K562 (cell line): ENCODE measurements around the gene C11orf54.

ENCODE experiments used
- BDP1 ChIP-seq: IDR thresholded peaks from 3 replicates; pipeline ENCODE4 v1.6.1; 2011; ENCODE audit not compliant: insufficient read length, insufficient read depth
- POLR2AphosphoS2 ChIP-seq: IDR thresholded peaks from 2 replicates; pipeline ENCODE4 v1.6.1; 2012; ENCODE audit warnings: low read length, improper control_type of control experiment
- RBM15 ChIP-seq: fragments of 200-400 bp; formaldehyde crosslinking; IDR thresholded peaks from 2 replicates; pipeline ENCODE4 v1.6.1; 2018; ENCODE audit warnings: mild to moderate bottlenecking, low read length, moderate library complexity; ENCODE audit not compliant: insufficient read depth
- SAP30 ChIP-seq: fragments of 200-600 bp; sonication (generic); IDR thresholded peaks from 2 replicates; pipeline ENCODE4 v1.6.1; 2012; ENCODE audit warnings: borderline replicate concordance, low read depth, mild to moderate bottlenecking, moderate library complexity, low read length, control low read depth, inconsistent platforms; ENCODE audit not compliant: insufficient read depth, poor library complexity, severe bottlenecking
- TF ChIP-seq, protein P1 (sequence below), 3 experiments: IDR thresholded peaks in 2 of 3; conservative IDR thresholded peaks in 1 of 3; 2 replicates each; pipeline ENCODE4 v1.5.1; 2011 to 2012; ENCODE audit warnings: low read length in 3 of 3, mild to moderate bottlenecking in 3 of 3, control low read depth in 2 of 3, improper control_type of control experiment in 1 of 3, inconsistent platforms in 1 of 3, low read depth in 1 of 3, mixed read lengths in 1 of 3, moderate library complexity in 1 of 3; ENCODE audit not compliant: insufficient read depth in 2 of 3
- TF ChIP-seq, protein P2 (sequence below): fragments of 450-650 bp; IDR thresholded peaks from one replicate; pipeline ENCODE4 v1.6.1; 2018; ENCODE audit warnings: mild to moderate bottlenecking, moderate library complexity; ENCODE audit not compliant: partially characterized antibody
- TF ChIP-seq, protein P3 (sequence below), 3 experiments: fragments of 200-800 bp in 1 of 3; sonication (Bioruptor generic) in 1 of 3; sonication (generic) in 1 of 3; formaldehyde crosslinking in 1 of 3; IDR thresholded peaks; 2 replicates each; pipeline versions ENCODE4 v1.6.1 to v1.8.0; 2016 to 2022; ENCODE audit warnings: mild to moderate bottlenecking in 2 of 3, missing compliant biosample characterization in 2 of 3, missing genetic modification characterization in 2 of 3, missing genetic modification reagents in 1 of 3

DNA sequence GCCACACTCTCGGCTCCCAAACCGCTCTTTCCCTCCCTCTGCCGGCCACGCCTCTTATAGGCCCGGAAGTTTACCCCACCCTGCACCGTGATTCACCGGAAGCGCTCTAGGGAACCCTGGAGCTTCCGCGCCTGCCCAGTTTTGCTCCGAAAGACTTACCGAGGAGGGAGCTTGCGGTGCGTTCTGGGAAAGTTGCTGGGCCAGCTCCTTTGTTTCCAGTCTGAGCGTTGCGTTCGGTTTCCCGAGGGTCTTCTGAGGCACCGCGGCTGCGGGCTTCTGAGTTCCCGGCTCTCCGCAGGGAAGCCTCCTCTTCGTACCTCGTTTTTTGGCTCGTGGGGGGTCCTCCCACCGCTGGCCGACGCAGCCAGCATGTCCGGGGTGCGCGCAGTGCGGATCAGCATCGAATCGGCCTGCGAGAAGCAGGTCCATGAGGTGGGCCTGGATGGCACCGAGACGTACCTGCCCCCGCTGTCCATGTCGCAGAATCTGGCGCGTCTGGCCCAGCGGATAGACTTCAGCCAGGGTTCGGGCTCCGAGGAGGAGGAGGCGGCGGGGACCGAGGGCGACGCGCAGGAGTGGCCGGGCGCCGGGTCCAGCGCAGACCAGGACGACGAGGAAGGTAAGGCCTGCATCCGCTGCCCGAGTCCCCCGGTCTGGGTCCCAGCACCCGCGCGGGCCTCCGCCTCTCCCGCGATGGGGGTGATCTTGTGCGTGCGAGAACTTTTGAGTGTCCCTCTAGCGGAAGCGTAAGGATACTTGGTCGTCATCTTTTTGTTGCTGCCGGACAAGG, 42.9 kb downstream of the C11orf54 start, which contains the start of gene MED17:
- TF ChIP-seq RBM15, result no peak
- no peak for TF ChIP-seq SAP30
- no peak for TF ChIP-seq BDP1
- TF ChIP-seq, protein P1, sequence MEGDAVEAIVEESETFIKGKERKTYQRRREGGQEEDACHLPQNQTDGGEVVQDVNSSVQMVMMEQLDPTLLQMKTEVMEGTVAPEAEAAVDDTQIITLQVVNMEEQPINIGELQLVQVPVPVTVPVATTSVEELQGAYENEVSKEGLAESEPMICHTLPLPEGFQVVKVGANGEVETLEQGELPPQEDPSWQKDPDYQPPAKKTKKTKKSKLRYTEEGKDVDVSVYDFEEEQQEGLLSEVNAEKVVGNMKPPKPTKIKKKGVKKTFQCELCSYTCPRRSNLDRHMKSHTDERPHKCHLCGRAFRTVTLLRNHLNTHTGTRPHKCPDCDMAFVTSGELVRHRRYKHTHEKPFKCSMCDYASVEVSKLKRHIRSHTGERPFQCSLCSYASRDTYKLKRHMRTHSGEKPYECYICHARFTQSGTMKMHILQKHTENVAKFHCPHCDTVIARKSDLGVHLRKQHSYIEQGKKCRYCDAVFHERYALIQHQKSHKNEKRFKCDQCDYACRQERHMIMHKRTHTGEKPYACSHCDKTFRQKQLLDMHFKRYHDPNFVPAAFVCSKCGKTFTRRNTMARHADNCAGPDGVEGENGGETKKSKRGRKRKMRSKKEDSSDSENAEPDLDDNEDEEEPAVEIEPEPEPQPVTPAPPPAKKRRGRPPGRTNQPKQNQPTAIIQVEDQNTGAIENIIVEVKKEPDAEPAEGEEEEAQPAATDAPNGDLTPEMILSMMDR (IDR thresholded peaks at IDR 0.05 in 2 of 3, conservative IDR thresholded peaks at IDR 0.05 in 1 of 3; ENCODE audit: insufficient read depth in 2 of 3, low read depth in 1 of 3, low read length in 3 of 3), result peak; percentile 47 to 59 (median 57)
- TF ChIP-seq, protein P2, sequence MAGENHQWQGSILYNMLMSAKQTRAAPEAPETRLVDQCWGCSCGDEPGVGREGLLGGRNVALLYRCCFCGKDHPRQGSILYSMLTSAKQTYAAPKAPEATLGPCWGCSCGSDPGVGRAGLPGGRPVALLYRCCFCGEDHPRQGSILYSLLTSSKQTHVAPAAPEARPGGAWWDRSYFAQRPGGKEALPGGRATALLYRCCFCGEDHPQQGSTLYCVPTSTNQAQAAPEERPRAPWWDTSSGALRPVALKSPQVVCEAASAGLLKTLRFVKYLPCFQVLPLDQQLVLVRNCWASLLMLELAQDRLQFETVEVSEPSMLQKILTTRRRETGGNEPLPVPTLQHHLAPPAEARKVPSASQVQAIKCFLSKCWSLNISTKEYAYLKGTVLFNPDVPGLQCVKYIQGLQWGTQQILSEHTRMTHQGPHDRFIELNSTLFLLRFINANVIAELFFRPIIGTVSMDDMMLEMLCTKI, result no peak
- peak; percentile 86; the same call in 1 of the 2 replicates for TF ChIP-seq POLR2AphosphoS2
- TF ChIP-seq, protein P3, sequence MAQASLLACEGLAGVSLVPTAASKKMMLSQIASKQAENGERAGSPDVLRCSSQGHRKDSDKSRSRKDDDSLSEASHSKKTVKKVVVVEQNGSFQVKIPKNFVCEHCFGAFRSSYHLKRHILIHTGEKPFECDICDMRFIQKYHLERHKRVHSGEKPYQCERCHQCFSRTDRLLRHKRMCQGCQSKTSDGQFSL (CRISPR knock-in tag; IDR thresholded peaks at IDR 0.05), result peak; percentile 80
- TF ChIP-seq, protein P3 (tag; IDR thresholded peaks at IDR 0.05), result no peak; a peak in 1 of 4 replicates
